Measurements from ENCODE around the gene MRPL53. TPM values are rescaled to one million over a fixed set of nuclear protein-coding genes. Genes with fewer than 3 reads are reported as not detected.
A peak's percentile ranks its signal among the peaks of the same experiment; 100 is the strongest.

The MRPL53 gene
- total and polyA plus RNA-seq, 8 donors: 37.6 to 60.0 (median 45.9) TPM

DNA sequence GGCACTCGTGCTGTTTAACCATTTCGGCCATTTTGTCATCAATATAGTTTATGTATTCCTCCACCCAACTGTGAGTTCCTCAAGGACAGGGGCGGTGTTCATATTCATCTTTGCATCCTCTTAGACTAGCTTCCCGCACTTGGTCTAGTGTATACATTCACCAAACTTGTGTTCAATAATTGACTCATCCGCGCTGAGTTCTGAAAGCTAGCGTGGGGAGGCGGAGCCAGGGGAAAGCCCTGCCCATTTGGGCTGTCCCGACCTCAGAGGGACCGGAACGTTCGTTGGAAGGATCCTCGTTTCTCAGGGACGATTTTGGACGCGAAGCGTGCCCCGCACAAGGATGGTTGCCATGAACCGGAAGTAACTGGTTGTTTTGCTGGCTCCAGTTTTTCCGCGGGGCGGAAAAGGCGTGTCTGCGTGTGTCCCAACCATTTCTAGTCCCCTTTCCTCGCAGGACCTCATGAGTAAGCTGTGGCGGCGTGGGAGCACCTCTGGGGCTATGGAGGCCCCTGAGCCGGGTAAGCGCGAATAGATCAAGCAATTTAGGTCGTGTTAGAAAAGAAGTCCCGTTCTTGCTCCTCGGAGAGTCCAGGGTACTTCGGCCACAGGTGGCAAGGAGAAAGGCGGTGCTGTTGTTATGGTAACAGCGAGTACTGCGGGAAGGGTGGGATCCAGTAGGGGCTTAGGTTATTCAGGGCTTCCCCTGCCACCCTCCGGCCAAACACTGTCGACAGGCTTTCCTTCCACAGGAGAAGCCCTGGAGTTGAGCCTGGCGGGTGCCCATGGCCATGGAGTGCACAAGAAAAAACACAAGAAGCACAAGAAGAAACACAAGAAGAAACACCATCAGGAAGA, 17.6 kb downstream of the MRPL53 start, which contains the start of gene INO80B:
INO80B (plus strand) TSS at position 434 of the 858 bp plus-strand sequence; CDS start at position 464, 30 bp downstream.
- Histone ChIP-seq H3K36me3 (no peaks in the 10 kb centered on the region), H3K9me3 (no peaks in the 10 kb centered on the region), H3K4me1 (peaks cover 14 to 24% (median 16%) of the 10 kb centered on the region in 3 donors), H3K27ac (peak within 1 kb of the TSS in 2 of 4 donors; percentile 35 to 65), H3K4me3 (peak within 1 kb of the TSS; percentile 33 to 71 (median 62)), H3K27me3 (no peaks in the 10 kb centered on the region)
- TF ChIP-seq CTCF (IDR thresholded peaks at IDR 0.05): no peak
- FAIRE-seq: peak; percentile 57
- whole genome bisulfite sequencing, 2 donors: 0 to 1% methylated on average over 40 of the region's 40 CpGs
- peak; percentile 68 to 75 (median 70) for ATAC-seq
- DNase-seq: peak; percentile 89 to 99 (median 96)
- intact Hi-C loops (cut with DNase I): no loop called here

DNA sequence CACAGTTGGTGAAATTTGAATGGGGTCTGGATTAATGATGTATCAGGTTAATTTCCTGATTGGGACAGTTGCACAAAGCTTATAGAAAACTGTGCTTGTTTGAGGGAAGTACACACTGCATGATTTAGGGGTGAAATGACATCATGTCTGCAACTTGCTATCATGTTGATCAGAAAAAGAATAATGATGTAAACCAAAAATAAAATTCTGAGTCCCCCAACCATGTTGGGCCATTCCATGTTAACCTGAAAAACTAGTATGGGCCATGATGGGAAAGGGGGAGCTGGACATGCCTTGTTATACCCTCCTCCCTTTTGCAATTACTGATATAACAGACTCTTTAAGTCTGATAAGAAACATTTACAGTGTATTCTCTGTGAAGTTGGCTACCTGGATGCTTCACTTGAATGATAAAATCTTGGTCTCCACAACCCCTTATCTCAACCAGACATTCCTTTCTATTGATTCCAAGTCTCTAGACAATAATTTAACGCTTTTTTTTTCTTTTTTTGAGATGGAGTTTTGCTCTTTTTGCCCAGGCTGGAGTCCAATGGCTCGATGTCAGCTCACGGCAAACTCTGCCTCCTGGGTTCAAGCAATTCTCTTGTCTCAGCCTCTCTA, 21.8 kb downstream of the MRPL53 start:
- Histone ChIP-seq H3K27me3 (no peaks in the 10 kb centered on the region), H3K27ac (no peak overlapping the region), H3K4me3 (no peak overlapping the region), H3K36me3 (no peaks in the 10 kb centered on the region), H3K4me1 (peaks cover 3 to 8% (median 4%) of the 10 kb centered on the region in 3 donors), H3K9me3 (no peaks in the 10 kb centered on the region)
- intact Hi-C loops (cut with DNase I): no loop called here
- ATAC-seq: no peak
- DNase-seq: no peak
- WGBS, 2 donors: 78 to 84% methylated on average over 3 of the region's 3 CpGs
- no peak for TF ChIP-seq CTCF (IDR thresholded peaks at IDR 0.05)
- FAIRE-seq: no peak

GRCh38 chr2:74448771-74449170, 23.7 kb downstream of the MRPL53 start:
- FAIRE-seq (no peak), ATAC-seq (no peak), DNase-seq (no peak)
- 81 to 87% methylated on average over 2 of the region's 2 CpGs for WGBS, 2 donors
- H3K27ac ChIP-seq: no peak overlapping the region
- H3K4me3 ChIP-seq: no peak overlapping the region
- intact Hi-C loops (cut with DNase I): no loop called here
- no peaks in the 10 kb centered on the region for H3K27me3 ChIP-seq
- H3K9me3 ChIP-seq: no peaks in the 10 kb centered on the region
- no peaks in the 10 kb centered on the region for H3K36me3 ChIP-seq
- no peak for TF ChIP-seq CTCF (IDR thresholded peaks at IDR 0.05)
- no peaks in the 10 kb centered on the region for H3K4me1 ChIP-seq

DNA sequence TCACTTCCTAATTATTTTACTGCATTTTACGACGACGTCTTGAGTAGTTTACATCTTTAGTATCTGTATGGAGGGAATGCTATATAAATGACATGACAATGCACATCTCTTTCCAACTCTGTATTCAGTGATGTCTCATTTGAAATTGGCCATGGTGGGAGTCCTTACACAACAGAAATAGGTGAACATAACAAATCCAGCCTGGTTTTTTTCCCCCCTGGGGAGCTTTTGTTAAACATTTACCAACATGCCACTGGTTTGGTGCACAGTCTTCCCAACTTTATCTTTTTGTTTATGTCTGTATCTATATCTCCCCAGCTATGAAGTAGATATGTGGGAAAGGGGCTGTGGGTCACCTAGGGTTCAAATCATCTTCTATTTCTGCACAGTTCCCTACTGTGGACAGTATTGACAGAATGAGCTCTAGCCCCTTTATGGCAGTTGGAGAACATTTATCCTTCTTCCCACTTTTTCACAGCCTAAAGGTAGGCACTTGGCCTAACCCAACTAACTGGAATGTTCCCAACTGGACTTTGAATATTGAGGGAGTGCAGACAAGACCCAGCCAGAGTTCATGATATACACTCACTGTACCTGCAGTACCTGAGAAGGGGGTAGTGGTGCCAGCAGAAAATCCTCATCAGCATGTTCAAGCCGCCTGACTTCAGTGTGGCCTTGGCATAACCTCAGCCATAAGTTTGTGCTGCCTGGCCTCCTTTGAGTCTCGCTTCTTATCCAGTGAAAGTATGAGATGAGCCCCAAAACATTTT, 25.1 kb downstream of the MRPL53 start:
- Histone ChIP-seq H3K27me3 (no peaks in the 10 kb centered on the region), H3K4me3 (no peak overlapping the region), H3K27ac (no peak overlapping the region), H3K4me1 (peaks cover 0 to 4% (median 0%) of the 10 kb centered on the region in 3 donors), H3K9me3 (no peaks in the 10 kb centered on the region), H3K36me3 (no peaks in the 10 kb centered on the region)
- FAIRE-seq (no peak), ATAC-seq (peak; percentile 45 to 71 (median 64)), DNase-seq (no peak)
- WGBS, 2 donors: 56 to 58% methylated on average over 5 of the region's 5 CpGs
- TF ChIP-seq CTCF (IDR thresholded peaks at IDR 0.05): no peak
- intact Hi-C loops (cut with DNase I): no loop called here
